ES-I3 (cell line): ENCODE data around the gene WNK1.
"Not testable (repeated sequence)": the region's sequence is repeated elsewhere in the genome, so short reads cannot be mapped to it uniquely, and the experiment has no call there.

Source experiments
- H3K36me3 ChIP-seq: 2 replicates; pipeline ENCODE4 v1.6.1; 2013; ENCODE audit warnings: mild to moderate bottlenecking, low read length, control low read depth, moderate library complexity; ENCODE audit not compliant: insufficient read depth
- H3K4me1 ChIP-seq: 2 replicates; pipeline ENCODE4 v1.6.1; 2013; ENCODE audit warnings: mild to moderate bottlenecking, control low read depth, low read length; ENCODE audit not compliant: insufficient read depth
- H3K9ac ChIP-seq: 2 replicates; pipeline ENCODE4 v1.6.1; 2013; ENCODE audit warnings: low read depth, mild to moderate bottlenecking, low read length, moderate library complexity
- H3K9me3 ChIP-seq: 2 replicates; pipeline ENCODE4 v1.6.1; 2013; ENCODE audit warnings: mild to moderate bottlenecking, low read length, moderate library complexity; ENCODE audit not compliant: control insufficient read depth, insufficient read depth

Gene WNK1

GRCh38 chr12:922285-922684 is 169.9 kb downstream of the WNK1 start:
- Histone ChIP-seq H3K9me3 (no peaks in the 10 kb centered on the region), H3K36me3 (peaks cover 4% of the 10 kb centered on the region; the same call in 1 of the 2 replicates), H3K4me1 (no peaks in the 10 kb centered on the region), H3K9ac (no peak overlapping the region)

- no peak overlapping the region for H3K9ac ChIP-seq
- H3K9me3 ChIP-seq: no peaks in the 10 kb centered on the region
- H3K4me1 ChIP-seq: no peaks in the 10 kb centered on the region
- peaks cover 8% of the 10 kb centered on the region for H3K36me3 ChIP-seq
Observed at GRCh38 chr12:926641-927040, 174.3 kb downstream of the WNK1 start.

GRCh38 chr12:931060-931459 is 178.7 kb downstream of the WNK1 start:
- Histone ChIP-seq H3K9ac (no peak overlapping the region), H3K9me3 (no peaks in the 10 kb centered on the region), H3K36me3 (peaks cover 4% of the 10 kb centered on the region), H3K4me1 (no peaks in the 10 kb centered on the region)

GRCh38 chr12:931591-931990 is 179.2 kb downstream of the WNK1 start:
- Histone ChIP-seq H3K9me3 (no peaks in the 10 kb centered on the region), H3K36me3 (peaks cover 7% of the 10 kb centered on the region), H3K4me1 (no peaks in the 10 kb centered on the region), H3K9ac (no peak overlapping the region)

GRCh38 chr12:935891-936290 is 183.5 kb downstream of the WNK1 start:
- not testable (repeated sequence) for H3K36me3 ChIP-seq, H3K9ac ChIP-seq, H3K4me1 ChIP-seq, H3K9me3 ChIP-seq

- H3K9ac ChIP-seq: no peak overlapping the region
- peaks cover 6% of the 10 kb centered on the region; the same call in 1 of the 2 replicates for H3K36me3 ChIP-seq
- H3K4me1 ChIP-seq: no peaks in the 10 kb centered on the region
- H3K9me3 ChIP-seq: no peaks in the 10 kb centered on the region
Observed at GRCh38 chr12:936377-937345, 184.3 kb downstream of the WNK1 start.

GRCh38 chr12:938810-939209 is 186.4 kb downstream of the WNK1 start:
- H3K9ac ChIP-seq: no peak overlapping the region
- H3K9me3 ChIP-seq: no peaks in the 10 kb centered on the region
- no peaks in the 10 kb centered on the region for H3K4me1 ChIP-seq
- peaks cover 7% of the 10 kb centered on the region for H3K36me3 ChIP-seq

GRCh38 chr12:943051-943450 is 190.7 kb downstream of the WNK1 start:
- Histone ChIP-seq H3K4me1 (no peaks in the 10 kb centered on the region), H3K9ac (no peak overlapping the region), H3K9me3 (no peaks in the 10 kb centered on the region), H3K36me3 (peaks cover 4% of the 10 kb centered on the region)

- Histone ChIP-seq H3K9me3 (no peaks in the 10 kb centered on the region), H3K36me3 (peaks cover 4% of the 10 kb centered on the region; the same call in 1 of the 2 replicates), H3K9ac (no peak overlapping the region), H3K4me1 (no peaks in the 10 kb centered on the region)
Observed at GRCh38 chr12:944211-944610, 191.8 kb downstream of the WNK1 start.

- Histone ChIP-seq H3K9me3 (no peaks in the 10 kb centered on the region), H3K36me3 (peaks cover 4% of the 10 kb centered on the region; the same call in 1 of the 2 replicates), H3K4me1 (no peaks in the 10 kb centered on the region), H3K9ac (no peak overlapping the region)
Observed at GRCh38 chr12:946212-946611, 193.8 kb downstream of the WNK1 start.

- Histone ChIP-seq H3K36me3 (peaks cover 4% of the 10 kb centered on the region; the same call in 1 of the 2 replicates), H3K9ac (no peak overlapping the region)
Observed at GRCh38 chr12:946631-947030, 194.3 kb downstream of the WNK1 start.

GRCh38 chr12:948238-948637 is 195.9 kb downstream of the WNK1 start:
- Histone ChIP-seq H3K9ac (peak overlapping the region; percentile 99), H3K4me1 (no peaks in the 10 kb centered on the region), H3K9me3 (no peaks in the 10 kb centered on the region), H3K36me3 (peaks cover 4% of the 10 kb centered on the region; the same call in 1 of the 2 replicates)

More at GRCh38 chr12:946631-947030, 194.3 kb downstream of the WNK1 start:
- H3K4me1 ChIP-seq: no peaks in the 10 kb centered on the region
- H3K9me3 ChIP-seq: no peaks in the 10 kb centered on the region

GRCh38 chr12:949453-950191 is 197.2 kb downstream of the WNK1 start, which contains the start of gene RAD52:
Gene RAD52, minus strand, starts transcription at chr12:949694. Its CDS starts 16,636 bp downstream, at chr12:933058.
- no peaks in the 10 kb centered on the region for H3K36me3 ChIP-seq
- no peaks in the 10 kb centered on the region for H3K4me1 ChIP-seq
- no peaks in the 10 kb centered on the region for H3K9me3 ChIP-seq
- H3K9ac ChIP-seq: peak within 1 kb of the TSS; percentile 99

- Histone ChIP-seq H3K36me3 (no peaks in the 10 kb centered on the region), H3K9ac (no peak overlapping the region), H3K4me1 (no peaks in the 10 kb centered on the region), H3K9me3 (no peaks in the 10 kb centered on the region)
Observed at GRCh38 chr12:951176-951575, 198.8 kb downstream of the WNK1 start.
